GM18498 (cell line): ENCODE measurements around the gene PMAIP1.
"Not testable (repeated sequence)": the region's sequence is repeated elsewhere in the genome, so short reads cannot be mapped to it uniquely, and the experiment has no call there.

ENCODE experiments used
- ATAC-seq: cut with Tn5 transposase; IDR thresholded peaks from one replicate; pipeline ENCODE4 v1.9.1; 2021; ENCODE audit warnings: mild to moderate bottlenecking, moderate library complexity; ENCODE audit not compliant: unreplicated experiment

PMAIP1 gene

GRCh38 chr18:59899298-59900221, at the start of gene PMAIP1:
TSS of gene PMAIP1 (plus strand) at chr18:59899996. CDS start at chr18:59900178, 182 bp downstream.
- ATAC-seq = peak; percentile 78

GRCh38 chr18:59851784-59852399, 47.9 kb upstream of the PMAIP1 start:
- ATAC-seq = no peak

DNA sequence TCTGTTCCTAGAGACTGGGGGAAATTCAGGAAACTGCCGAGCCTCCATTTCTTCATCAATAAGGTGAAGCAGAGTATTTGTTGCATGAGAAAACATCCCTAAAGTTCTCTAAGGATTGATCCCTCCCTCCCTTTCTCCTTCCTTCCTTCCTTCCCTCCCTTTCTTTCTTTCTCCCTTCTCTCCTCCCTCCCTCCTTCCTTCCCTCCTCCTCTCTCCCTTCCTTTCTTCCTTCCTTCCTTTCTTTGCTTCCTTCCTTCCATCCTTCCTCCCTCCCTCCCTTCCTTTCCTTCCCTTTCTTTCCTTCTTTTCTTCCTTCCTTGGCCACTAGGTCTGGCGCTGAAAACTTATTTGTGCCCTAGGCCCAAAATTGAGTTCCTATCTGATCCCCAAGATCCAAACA, 47.2 kb upstream of the PMAIP1 start:
- ATAC-seq = no peak

DNA sequence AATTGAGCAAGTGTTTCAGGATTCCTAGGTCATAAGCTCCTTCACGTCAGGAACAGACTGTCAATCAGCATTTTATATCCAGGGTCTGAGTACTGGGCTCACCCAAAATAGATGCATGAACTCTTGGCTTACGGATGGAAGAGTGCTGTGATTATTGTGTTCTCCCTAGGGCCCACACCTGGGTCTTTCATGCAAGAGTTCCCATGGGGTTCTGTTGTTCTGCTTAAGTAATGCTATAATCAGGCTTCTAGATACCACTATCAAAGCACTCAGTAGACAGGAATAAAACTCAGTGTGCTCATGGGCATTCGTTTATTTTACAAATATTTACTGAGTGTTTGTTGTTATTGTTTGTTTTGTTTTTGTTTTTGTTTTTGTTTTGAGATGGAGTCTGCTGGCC, 46.4 kb upstream of the PMAIP1 start:
- ATAC-seq = no peak

GRCh38 chr18:59853988-59854387, 45.8 kb upstream of the PMAIP1 start:
- ATAC-seq = not testable (repeated sequence)

- no peak for ATAC-seq
Observed at GRCh38 chr18:59861009-59861408, 38.8 kb upstream of the PMAIP1 start.

- peak; percentile 86 for ATAC-seq
Observed at GRCh38 chr18:59861963-59862819, 37.6 kb upstream of the PMAIP1 start.

DNA sequence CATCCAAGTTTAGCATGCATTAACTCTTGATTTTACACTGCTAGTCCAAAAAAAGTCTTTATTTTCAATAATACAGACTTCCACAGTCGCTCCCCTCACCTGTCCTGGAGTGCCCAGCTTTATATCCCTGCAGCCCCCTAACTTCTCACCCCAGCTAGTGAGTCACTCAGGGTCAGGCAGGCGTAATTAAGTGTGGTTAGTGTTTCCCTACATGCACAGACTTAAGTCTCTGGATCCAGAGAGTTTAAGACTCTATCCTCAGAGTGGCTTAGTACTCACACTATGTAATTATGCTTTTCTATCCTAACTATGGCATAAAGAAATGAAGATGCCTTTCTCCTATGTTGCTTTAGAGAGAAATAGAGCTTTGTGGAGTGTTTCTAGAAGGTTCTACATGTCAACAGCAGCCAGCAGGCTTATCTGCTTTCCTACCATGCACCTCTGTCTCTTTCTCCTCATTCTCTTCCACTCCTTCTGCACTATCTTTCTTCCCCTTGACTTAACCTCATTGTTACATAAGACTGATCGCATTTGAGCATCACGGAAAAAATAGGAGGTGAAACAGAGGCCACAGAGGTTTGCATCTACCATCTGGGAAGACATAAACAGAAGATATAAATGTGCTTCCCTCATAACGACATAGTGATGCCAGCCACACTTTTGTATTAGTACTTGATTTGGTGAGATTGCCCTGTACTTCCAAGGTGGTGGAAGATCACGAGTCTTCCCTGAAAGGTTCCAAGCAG, 34.4 kb upstream of the PMAIP1 start:
- no peak for ATAC-seq

GRCh38 chr18:59866551-59867269, 33.1 kb upstream of the PMAIP1 start:
- no peak for ATAC-seq

- no peak for ATAC-seq
Observed at GRCh38 chr18:59867337-59868104, 32.3 kb upstream of the PMAIP1 start.

GRCh38 chr18:59870623-59871130, 29.1 kb upstream of the PMAIP1 start:
- ATAC-seq = no peak

DNA sequence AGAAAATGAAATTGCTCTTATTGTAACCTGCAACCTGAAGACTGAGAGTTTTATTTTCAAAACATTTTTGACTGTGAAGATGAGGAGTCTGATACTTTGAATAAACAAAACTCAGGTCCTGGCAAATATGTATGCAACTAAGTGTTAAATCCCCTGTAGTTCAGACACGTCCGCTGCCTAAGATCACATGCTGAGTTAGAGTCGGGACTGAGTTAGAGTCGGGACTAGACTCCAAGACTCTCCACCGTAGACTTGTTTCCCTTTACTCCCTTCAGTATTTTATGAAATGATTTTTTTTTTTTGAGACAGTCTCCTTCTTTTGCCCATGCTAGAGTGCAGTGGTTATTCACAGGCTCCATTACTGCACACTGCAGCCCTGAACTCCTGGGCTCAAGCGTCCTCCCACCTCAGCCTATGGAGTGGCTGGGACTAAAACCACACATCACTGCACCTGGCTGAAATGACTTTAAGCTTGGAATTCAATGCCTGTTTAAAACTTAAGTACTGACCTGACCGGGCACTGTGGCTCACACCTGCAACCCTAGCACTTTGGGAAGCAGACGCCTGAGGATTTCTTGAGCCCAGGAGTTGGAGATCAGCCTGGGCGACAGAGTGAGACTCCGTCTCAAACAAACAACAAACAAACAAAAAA, 28.0 kb upstream of the PMAIP1 start:
- no peak for ATAC-seq

- no peak for ATAC-seq
Observed at GRCh38 chr18:59873641-59874040, 26.2 kb upstream of the PMAIP1 start.

- ATAC-seq = no peak
Observed at GRCh38 chr18:59874166-59874565, 25.6 kb upstream of the PMAIP1 start.

- ATAC-seq = peak; percentile 75
Observed at GRCh38 chr18:59876310-59876626, 23.5 kb upstream of the PMAIP1 start.

GRCh38 chr18:59877361-59877760, 22.4 kb upstream of the PMAIP1 start:
- ATAC-seq = no peak

GRCh38 chr18:59878644-59879043, 21.2 kb upstream of the PMAIP1 start:
- peak; percentile 45 for ATAC-seq
